ENCODE measurements around the gene GPC5.

Gene GPC5

GRCh38 chr13:91557328-91558090 is 159.1 kb downstream of the GPC5 start:
- no peaks in the 10 kb centered on the region for H3K27me3 Mint-ChIP-seq
- no peaks in the 10 kb centered on the region for H3K9me3 Mint-ChIP-seq
- CTCF ChIA-PET = no interaction called here
- H3K4me3 Mint-ChIP-seq = no peak overlapping the region
- H3K27ac Mint-ChIP-seq = no peak overlapping the region
- H3K36me3 Mint-ChIP-seq = no peaks in the 10 kb centered on the region
- no peaks in the 10 kb centered on the region for H3K4me1 Mint-ChIP-seq
- DNase-seq = no peak

DNA sequence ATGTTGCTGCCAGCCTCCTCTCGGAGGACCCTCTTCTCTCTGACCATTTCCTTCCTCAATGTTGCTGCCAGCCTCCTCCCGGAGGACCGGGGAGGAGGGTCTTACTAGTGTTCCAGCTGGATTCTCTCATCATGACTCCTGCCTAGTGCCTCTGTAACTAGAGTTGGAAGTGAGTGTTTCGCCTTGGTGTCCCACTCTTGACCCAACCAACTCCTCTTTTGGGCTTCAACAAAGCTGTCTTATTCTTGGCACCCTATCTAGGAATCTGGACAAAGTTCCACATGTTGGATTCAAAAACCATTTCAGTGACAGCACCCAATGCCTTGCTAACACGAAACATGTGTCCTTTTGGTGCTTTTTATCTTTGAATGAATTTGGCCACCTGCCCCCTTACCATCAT is 165.4 kb downstream of the GPC5 start:
- Mint-ChIP-seq H3K27me3 (no peaks in the 10 kb centered on the region), H3K4me3 (no peak overlapping the region), H3K4me1 (no peaks in the 10 kb centered on the region), H3K27ac (no peak overlapping the region), H3K36me3 (no peaks in the 10 kb centered on the region), H3K9me3 (no peaks in the 10 kb centered on the region)
- DNase-seq = no peak
- CTCF ChIA-PET = no interaction called here

DNA sequence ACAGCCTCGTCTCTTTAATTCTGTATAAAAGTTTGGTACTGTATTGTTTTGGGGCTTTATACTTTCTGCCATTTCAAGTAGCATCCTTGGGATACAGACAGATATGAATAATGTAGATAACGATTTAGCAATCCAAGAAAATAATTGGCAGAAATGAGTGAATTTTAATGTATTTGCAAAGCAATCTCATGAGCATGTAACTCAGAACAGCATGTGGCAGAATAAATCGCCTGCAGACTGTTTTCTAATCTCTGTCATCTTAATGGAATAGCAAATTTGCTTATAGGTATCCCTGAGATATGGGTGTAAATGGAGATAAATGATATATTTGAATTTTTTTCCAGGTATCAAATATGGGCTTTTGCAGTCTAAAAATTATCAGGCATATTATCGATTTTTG is 166.0 kb downstream of the GPC5 start:
- Mint-ChIP-seq H3K36me3 (no peaks in the 10 kb centered on the region), H3K4me3 (no peak overlapping the region), H3K27ac (no peak overlapping the region), H3K9me3 (no peaks in the 10 kb centered on the region), H3K27me3 (no peaks in the 10 kb centered on the region), H3K4me1 (no peaks in the 10 kb centered on the region)
- no peak for DNase-seq
- CTCF ChIA-PET = no interaction called here

DNA sequence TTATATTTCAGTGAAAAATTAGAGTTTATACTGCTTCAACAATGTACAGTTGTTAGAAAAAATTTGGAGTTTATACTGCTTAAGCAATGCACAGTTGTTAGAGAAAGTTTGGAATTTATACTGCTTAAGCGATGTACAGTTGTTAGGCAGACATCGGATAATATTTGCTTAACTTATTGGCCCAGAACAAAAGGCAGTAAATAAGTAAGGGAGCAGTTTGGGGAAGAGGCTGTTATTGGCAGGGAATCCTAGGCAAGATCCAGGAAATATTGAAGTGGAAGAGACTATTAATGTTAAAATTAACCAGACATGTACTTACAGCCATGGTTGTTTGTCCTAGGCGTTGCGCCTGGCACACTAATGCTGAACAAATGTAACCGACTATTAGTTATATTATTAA is 166.9 kb downstream of the GPC5 start:
- H3K4me3 Mint-ChIP-seq = no peak overlapping the region
- H3K9me3 Mint-ChIP-seq = no peaks in the 10 kb centered on the region
- CTCF ChIA-PET = no interaction called here
- no peak for DNase-seq
- H3K27ac Mint-ChIP-seq = no peak overlapping the region
- H3K27me3 Mint-ChIP-seq = no peaks in the 10 kb centered on the region
- H3K36me3 Mint-ChIP-seq = no peaks in the 10 kb centered on the region
- H3K4me1 Mint-ChIP-seq = no peaks in the 10 kb centered on the region

GRCh38 chr13:91567485-91568207 is 169.2 kb downstream of the GPC5 start:
- CTCF ChIA-PET = no interaction called here
- DNase-seq = no peak
- Mint-ChIP-seq H3K9me3 (no peaks in the 10 kb centered on the region), H3K4me1 (no peaks in the 10 kb centered on the region), H3K27me3 (no peaks in the 10 kb centered on the region), H3K36me3 (no peaks in the 10 kb centered on the region), H3K4me3 (no peak overlapping the region), H3K27ac (no peak overlapping the region)

DNA sequence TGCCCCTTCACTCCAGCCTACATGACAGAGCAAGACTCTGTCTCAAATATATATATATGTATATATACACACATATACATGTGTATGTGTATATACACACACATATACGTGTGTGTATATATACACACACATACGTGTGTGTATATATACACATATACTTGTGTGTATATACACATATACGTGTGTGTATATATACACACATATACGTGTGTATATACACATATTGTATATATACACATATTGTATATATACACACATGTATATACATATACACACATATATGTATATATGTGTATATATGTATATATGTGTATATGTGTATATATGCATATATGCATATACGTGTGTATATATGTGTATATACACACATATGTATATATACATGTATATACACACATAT is 173.3 kb downstream of the GPC5 start:
- H3K27ac Mint-ChIP-seq = no peak overlapping the region
- no peaks in the 10 kb centered on the region for H3K27me3 Mint-ChIP-seq
- no peaks in the 10 kb centered on the region for H3K9me3 Mint-ChIP-seq
- H3K4me1 Mint-ChIP-seq = no peaks in the 10 kb centered on the region
- DNase-seq = no peak
- no peaks in the 10 kb centered on the region for H3K36me3 Mint-ChIP-seq
- no peak overlapping the region for H3K4me3 Mint-ChIP-seq
- CTCF ChIA-PET = no interaction called here

DNA sequence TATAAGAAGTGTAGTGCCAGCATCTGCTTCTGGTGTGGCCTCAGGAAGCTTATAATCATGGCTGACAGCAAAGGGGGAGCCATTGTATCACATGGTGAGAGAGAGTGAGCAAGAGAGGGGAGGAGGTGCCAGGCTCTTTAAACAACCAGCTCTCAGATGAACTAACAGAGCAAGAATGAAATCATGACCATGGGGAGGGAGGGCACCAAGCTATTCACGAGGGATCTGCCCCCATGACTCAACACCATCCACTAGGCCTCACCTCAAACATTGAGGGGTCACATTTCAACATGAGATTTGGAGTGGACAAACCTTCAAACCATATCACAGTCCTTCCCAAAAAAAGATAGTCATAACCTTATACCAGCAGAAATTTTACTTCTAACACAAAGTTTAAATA is 174.0 kb downstream of the GPC5 start:
- Mint-ChIP-seq H3K4me1 (no peaks in the 10 kb centered on the region), H3K27me3 (no peaks in the 10 kb centered on the region), H3K27ac (no peak overlapping the region), H3K36me3 (no peaks in the 10 kb centered on the region), H3K4me3 (no peak overlapping the region), H3K9me3 (no peaks in the 10 kb centered on the region)
- no peak for DNase-seq
- CTCF ChIA-PET = no interaction called here

- Mint-ChIP-seq H3K4me3 (no peak overlapping the region), H3K27ac (no peak overlapping the region), H3K36me3 (no peaks in the 10 kb centered on the region), H3K9me3 (no peaks in the 10 kb centered on the region), H3K27me3 (no peaks in the 10 kb centered on the region), H3K4me1 (no peaks in the 10 kb centered on the region)
- DNase-seq = no peak
- CTCF ChIA-PET = no interaction called here
Measured at GRCh38 chr13:91572944-91573598, 174.7 kb downstream of the GPC5 start.

- no peak for DNase-seq
- Mint-ChIP-seq H3K27ac (no peak overlapping the region), H3K4me3 (no peak overlapping the region), H3K9me3 (no peaks in the 10 kb centered on the region), H3K27me3 (no peaks in the 10 kb centered on the region), H3K4me1 (no peaks in the 10 kb centered on the region), H3K36me3 (no peaks in the 10 kb centered on the region)
- CTCF ChIA-PET = no interaction called here
Measured at GRCh38 chr13:91574766-91575165, 176.3 kb downstream of the GPC5 start.

DNA sequence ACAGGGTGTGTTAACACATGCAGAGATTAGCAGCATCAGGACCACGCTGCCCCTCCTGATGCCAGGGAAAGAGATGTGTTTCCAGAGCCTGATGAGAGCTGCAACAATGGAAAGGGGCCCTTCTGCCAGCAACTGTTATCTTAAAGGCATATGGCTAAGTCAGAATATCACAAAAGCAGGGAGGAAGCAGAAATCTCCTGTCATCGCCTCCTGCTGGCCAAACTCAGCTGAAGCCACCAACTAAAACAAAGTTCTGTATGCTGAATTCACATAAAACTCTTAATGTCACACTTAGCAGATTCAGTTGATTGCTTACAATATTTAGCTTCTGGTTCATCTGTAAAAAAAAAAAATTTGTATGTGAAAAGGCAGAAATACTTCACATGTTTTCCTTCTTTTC is 178.2 kb downstream of the GPC5 start:
- CTCF ChIA-PET = no interaction called here
- no peak overlapping the region for H3K27ac Mint-ChIP-seq
- no peaks in the 10 kb centered on the region for H3K27me3 Mint-ChIP-seq
- no peak for DNase-seq
- no peaks in the 10 kb centered on the region for H3K4me1 Mint-ChIP-seq
- no peaks in the 10 kb centered on the region for H3K36me3 Mint-ChIP-seq
- peaks cover 3% of the 10 kb centered on the region for H3K9me3 Mint-ChIP-seq
- no peak overlapping the region for H3K4me3 Mint-ChIP-seq

DNA sequence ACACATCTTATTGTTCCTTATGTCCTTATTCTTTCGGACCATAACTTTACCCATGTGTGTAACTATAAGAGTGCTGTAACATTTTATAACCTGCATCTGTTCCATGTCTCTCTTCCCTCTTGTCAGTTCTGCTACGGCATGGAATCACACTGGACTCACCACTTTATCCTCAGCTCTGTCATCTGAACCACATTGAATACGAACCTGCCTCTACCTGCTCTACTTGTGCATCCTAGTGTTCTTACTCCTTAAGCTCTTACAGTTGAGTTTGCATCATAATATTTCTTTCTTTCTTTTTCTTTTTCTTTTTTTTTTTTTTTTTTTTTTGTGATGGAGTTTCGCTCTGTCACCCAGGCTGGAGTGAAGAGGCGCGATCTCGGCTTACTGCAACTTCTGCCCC is 180.9 kb downstream of the GPC5 start:
- Mint-ChIP-seq H3K27ac (no peak overlapping the region), H3K4me1 (no peaks in the 10 kb centered on the region), H3K27me3 (no peaks in the 10 kb centered on the region), H3K4me3 (no peak overlapping the region), H3K9me3 (peaks cover 3% of the 10 kb centered on the region), H3K36me3 (no peaks in the 10 kb centered on the region)
- DNase-seq = no peak
- CTCF ChIA-PET = no interaction called here

DNA sequence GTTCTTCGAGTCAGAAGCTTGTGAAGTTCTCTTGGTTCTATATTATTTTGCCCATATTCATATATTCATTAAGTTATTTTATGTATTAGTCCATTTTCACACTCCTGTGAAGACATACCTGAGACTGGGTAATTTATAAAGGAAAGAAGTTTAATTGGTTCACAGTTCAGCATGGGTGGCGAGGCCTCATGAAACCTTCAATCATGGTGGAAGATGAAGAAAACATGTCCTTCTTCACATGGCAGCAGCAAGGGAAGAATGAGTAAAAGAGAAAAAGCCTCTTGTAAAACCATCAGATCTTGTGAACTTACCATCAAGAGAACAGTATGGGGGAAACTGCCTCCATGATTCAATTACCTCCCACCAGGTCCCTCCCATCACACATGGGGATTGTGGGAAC is 182.3 kb downstream of the GPC5 start:
- Mint-ChIP-seq H3K4me1 (no peaks in the 10 kb centered on the region), H3K9me3 (peaks cover 3% of the 10 kb centered on the region), H3K27ac (no peak overlapping the region), H3K4me3 (no peak overlapping the region), H3K36me3 (no peaks in the 10 kb centered on the region), H3K27me3 (no peaks in the 10 kb centered on the region)
- DNase-seq = no peak
- CTCF ChIA-PET = no interaction called here

DNA sequence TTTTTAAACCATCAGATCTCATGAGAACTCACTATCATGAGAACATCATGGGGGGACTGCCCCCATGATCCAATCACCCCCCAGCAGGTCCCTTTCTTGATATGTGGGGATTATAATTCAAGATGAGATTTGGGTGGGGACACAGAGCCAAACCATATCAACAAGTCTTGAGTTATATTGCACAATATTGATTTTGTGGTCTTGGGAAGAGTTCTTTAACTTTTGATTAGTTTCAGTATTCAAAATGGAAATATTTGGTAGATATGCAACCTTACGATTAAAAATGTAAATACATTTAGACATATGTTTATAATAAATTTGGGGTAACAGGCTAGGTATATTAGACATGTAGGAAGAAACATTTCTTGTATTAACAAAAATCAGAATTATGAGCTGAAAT is 188.2 kb downstream of the GPC5 start:
- CTCF ChIA-PET = no interaction called here
- no peak for DNase-seq
- no peaks in the 10 kb centered on the region for H3K27me3 Mint-ChIP-seq
- no peak overlapping the region for H3K27ac Mint-ChIP-seq
- H3K4me3 Mint-ChIP-seq = no peak overlapping the region
- no peaks in the 10 kb centered on the region for H3K4me1 Mint-ChIP-seq
- H3K36me3 Mint-ChIP-seq = no peaks in the 10 kb centered on the region
- no peaks in the 10 kb centered on the region for H3K9me3 Mint-ChIP-seq

DNA sequence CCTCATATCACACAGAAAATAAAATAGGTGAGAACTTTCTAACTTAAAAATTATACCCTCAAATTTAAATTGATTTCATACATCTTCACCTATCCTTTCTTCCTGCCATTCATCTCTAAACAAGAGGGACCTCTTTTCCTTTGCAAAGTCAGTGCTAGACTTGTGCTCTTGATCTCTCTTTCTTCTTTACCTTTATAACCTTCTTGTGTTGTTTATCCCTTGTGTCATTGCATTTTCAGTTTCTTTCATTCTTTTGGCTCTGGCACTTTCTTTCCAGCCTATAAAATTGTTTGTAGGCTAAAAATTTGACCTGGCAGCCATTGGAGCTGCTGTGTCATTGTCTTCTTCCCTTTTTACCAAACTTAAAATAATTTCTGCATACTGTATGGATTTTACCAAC is 190.1 kb downstream of the GPC5 start:
- Mint-ChIP-seq H3K4me1 (no peaks in the 10 kb centered on the region), H3K36me3 (no peaks in the 10 kb centered on the region), H3K4me3 (no peak overlapping the region), H3K27me3 (no peaks in the 10 kb centered on the region), H3K9me3 (no peaks in the 10 kb centered on the region), H3K27ac (no peak overlapping the region)
- CTCF ChIA-PET = interaction anchor here (0.8 kb wide), 1 partner anchor 11 kb away, joined by 3 read pairs; no protein-coding TSS in a partner anchor
- DNase-seq = no peak
